ENCODE data around the gene ZFC3H1. TPM values are rescaled to one million over a fixed set of nuclear protein-coding genes. Genes with fewer than 3 reads are reported as not detected.

The ZFC3H1 gene, protein sequence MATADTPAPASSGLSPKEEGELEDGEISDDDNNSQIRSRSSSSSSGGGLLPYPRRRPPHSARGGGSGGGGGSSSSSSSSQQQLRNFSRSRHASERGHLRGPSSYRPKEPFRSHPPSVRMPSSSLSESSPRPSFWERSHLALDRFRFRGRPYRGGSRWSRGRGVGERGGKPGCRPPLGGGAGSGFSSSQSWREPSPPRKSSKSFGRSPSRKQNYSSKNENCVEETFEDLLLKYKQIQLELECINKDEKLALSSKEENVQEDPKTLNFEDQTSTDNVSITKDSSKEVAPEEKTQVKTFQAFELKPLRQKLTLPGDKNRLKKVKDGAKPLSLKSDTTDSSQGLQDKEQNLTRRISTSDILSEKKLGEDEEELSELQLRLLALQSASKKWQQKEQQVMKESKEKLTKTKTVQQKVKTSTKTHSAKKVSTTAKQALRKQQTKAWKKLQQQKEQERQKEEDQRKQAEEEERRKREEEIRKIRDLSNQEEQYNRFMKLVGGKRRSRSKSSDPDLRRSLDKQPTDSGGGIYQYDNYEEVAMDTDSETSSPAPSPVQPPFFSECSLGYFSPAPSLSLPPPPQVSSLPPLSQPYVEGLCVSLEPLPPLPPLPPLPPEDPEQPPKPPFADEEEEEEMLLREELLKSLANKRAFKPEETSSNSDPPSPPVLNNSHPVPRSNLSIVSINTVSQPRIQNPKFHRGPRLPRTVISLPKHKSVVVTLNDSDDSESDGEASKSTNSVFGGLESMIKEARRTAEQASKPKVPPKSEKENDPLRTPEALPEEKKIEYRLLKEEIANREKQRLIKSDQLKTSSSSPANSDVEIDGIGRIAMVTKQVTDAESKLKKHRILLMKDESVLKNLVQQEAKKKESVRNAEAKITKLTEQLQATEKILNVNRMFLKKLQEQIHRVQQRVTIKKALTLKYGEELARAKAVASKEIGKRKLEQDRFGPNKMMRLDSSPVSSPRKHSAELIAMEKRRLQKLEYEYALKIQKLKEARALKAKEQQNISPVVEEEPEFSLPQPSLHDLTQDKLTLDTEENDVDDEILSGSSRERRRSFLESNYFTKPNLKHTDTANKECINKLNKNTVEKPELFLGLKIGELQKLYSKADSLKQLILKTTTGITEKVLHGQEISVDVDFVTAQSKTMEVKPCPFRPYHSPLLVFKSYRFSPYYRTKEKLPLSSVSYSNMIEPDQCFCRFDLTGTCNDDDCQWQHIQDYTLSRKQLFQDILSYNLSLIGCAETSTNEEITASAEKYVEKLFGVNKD (N-terminal part only)
- total RNA-seq = 28.4 and 41.3 TPM in 2 replicates

DNA sequence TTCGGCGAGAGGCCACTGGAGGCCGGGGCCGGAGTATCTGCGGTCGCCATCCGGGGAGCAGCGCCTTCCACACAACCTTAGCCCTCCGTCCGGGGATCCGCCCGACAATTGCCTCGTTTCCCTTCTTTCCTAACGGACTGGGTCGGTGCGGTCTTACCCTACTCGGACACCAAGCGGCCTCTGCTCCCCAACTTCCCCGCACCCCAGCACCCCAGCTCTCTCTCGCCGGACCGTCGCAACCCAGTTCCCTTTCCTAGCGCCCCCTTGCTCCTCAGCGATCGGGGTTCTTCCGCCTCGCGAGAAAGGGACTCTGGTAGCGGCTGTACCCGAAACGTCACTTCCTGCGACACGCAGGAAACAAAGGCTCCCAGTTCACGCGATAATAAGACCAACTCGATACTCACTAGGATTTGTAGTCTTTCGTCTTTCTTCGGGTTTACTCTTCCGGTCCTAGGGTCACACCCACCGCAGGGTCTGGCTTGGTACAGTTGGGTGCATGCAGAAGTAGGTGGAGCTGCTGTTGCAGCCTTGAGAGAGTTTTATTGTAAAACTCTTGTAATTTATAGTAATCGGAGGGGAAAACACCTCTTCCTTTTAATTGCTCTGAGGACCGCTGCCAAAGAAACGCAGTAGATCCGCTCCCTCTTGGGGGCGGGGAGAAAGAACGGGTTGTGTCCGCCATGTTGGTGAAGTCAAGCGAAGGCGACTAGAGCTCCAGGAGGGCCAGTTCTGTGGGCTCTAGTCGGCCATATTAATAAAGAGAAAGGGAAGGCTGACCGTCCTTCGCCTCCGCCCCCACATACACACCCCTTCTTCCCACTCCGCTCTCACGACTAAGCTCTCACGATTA is at the start of gene ZFC3H1, which contains the start of gene THAP2:
ZFC3H1 (minus strand) TSS at position 288 of the 850 bp plus-strand sequence; CDS start at position 50, 238 bp downstream.
THAP2 (plus strand) TSS at position 741 of the 850 bp plus-strand sequence. CDS start 209 bp downstream, outside the sequence.

DNA sequence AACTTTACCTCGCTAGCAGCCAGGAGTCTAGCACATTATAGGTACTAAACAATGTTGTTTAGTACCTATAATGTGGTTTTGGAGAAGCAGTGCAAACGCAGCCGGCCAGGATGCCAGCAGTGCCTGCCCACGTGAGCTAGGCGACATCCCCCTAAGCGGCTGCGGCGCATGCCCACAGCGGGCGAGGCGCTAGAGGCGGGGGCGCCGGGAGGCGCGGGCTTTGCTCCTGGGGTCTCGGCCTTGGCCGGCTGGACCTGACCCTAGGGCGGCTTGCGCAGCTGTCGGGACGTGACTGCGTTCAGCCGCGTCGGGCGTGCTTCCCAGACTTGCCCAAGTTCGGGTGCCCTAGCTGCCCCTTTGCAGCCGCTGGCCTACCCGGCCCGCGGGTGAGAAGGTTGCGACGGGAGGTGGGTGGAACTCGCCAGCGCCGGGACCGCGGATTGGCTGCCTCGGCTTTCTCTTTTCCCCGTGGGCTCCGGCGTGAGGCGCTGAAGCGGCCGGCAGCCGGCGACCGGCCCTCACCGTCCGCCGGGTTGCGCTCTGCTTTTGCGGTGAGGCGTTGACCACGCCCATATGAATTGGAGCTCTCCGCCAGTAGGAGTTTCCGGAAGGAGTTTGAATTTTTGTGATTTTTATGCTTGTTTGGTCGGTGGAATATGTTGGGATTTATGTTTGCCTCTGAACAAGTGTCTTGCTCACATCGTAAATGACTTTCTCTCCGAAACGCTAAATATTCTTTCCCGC is 22.4 kb upstream of the ZFC3H1 start, which contains the start of gene TMEM19:
TMEM19 (plus strand) TSS at position 169 of the 744 bp plus-strand sequence. CDS start 599 bp downstream, outside the sequence.

Other genes starting within 250 kb of the ZFC3H1 start
- not detected in 2 replicates for gene LGR5, start 224.1 kb downstream of the ZFC3H1 start, total RNA-seq
- gene THAP2, start 453 bp upstream of the ZFC3H1 start, total RNA-seq = 3.1 and 4.7 TPM in 2 replicates
- 17.2 and 29.1 TPM in 2 replicates for gene TMEM19, start 22.2 kb upstream of the ZFC3H1 start, total RNA-seq
- 13.6 and 26.0 TPM in 2 replicates for gene RAB21, start 91.0 kb upstream of the ZFC3H1 start, total RNA-seq
- gene TBC1D15, start 175.9 kb upstream of the ZFC3H1 start, total RNA-seq = 25.0 and 38.5 TPM in 2 replicates